ENCODE data around the gene CCL28. TPM values are rescaled to one million over a fixed set of nuclear protein-coding genes. Genes with fewer than 3 reads are reported as not detected.

The CCL28 gene
- total and polyA plus RNA-seq, 2 experiments from 2014 or later, result 5.7 to 7.1 TPM

- TF ChIP-seq, protein P1, sequence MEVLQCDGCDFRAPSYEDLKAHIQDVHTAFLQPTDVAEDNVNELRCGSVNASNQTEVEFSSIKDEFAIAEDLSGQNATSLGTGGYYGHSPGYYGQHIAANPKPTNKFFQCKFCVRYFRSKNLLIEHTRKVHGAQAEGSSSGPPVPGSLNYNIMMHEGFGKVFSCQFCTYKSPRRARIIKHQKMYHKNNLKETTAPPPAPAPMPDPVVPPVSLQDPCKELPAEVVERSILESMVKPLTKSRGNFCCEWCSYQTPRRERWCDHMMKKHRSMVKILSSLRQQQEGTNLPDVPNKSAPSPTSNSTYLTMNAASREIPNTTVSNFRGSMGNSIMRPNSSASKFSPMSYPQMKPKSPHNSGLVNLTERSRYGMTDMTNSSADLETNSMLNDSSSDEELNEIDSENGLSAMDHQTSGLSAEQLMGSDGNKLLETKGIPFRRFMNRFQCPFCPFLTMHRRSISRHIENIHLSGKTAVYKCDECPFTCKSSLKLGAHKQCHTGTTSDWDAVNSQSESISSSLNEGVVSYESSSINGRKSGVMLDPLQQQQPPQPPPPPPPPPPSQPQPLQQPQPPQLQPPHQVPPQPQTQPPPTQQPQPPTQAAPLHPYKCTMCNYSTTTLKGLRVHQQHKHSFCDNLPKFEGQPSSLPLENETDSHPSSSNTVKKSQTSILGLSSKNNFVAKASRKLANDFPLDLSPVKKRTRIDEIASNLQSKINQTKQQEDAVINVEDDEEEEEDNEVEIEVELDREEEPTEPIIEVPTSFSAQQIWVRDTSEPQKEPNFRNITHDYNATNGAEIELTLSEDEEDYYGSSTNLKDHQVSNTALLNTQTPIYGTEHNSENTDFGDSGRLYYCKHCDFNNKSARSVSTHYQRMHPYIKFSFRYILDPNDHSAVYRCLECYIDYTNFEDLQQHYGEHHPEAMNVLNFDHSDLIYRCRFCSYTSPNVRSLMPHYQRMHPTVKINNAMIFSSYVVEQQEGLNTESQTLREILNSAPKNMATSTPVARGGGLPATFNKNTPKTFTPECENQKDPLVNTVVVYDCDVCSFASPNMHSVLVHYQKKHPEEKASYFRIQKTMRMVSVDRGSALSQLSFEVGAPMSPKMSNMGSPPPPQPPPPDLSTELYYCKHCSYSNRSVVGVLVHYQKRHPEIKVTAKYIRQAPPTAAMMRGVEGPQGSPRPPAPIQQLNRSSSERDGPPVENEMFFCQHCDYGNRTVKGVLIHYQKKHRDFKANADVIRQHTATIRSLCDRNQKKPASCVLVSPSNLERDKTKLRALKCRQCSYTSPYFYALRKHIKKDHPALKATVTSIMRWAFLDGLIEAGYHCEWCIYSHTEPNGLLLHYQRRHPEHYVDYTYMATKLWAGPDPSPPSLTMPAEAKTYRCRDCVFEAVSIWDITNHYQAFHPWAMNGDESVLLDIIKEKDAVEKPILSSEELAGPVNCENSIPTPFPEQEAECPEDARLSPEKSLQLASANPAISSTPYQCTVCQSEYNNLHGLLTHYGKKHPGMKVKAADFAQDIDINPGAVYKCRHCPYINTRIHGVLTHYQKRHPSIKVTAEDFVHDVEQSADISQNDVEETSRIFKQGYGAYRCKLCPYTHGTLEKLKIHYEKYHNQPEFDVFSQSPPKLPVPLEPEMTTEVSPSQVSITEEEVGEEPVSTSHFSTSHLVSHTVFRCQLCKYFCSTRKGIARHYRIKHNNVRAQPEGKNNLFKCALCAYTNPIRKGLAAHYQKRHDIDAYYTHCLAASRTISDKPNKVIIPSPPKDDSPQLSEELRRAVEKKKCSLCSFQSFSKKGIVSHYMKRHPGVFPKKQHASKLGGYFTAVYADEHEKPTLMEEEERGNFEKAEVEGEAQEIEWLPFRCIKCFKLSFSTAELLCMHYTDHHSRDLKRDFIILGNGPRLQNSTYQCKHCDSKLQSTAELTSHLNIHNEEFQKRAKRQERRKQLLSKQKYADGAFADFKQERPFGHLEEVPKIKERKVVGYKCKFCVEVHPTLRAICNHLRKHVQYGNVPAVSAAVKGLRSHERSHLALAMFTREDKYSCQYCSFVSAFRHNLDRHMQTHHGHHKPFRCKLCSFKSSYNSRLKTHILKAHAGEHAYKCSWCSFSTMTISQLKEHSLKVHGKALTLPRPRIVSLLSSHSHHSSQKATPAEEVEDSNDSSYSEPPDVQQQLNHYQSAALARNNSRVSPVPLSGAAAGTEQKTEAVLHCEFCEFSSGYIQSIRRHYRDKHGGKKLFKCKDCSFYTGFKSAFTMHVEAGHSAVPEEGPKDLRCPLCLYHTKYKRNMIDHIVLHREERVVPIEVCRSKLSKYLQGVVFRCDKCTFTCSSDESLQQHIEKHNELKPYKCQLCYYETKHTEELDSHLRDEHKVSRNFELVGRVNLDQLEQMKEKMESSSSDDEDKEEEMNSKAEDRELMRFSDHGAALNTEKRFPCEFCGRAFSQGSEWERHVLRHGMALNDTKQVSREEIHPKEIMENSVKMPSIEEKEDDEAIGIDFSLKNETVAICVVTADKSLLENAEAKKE (CRISPR knock-in tag; IDR thresholded peaks at IDR 0.05), result no peak
Observed at GRCh38 chr5:43413966-43414365, 1.8 kb upstream of the CCL28 start (continued).

DNA sequence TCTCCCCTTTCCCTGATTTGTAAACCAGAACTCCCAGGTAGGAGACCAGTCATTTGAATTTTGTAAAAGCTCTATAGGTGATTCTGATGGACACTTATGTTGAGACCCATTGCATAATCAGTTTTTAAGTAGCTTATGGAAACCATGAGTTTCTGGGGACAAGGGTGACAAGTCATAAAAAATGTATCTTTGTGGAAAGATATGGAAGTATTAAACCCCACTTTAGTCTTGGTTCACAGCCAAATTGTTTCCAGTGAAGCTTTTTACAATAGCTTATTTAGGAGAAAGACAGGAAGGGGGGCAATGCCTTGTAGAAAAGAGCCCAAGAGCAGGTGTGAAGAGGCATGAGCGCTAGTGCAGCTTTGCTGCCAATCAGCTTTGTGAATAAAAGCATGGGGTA, 453 bp upstream of the CCL28 start:
- Mint-ChIP-seq H3K27me3 (ENCODE audit: insufficient read depth, low read depth, poor library complexity) (no peaks in the 10 kb centered on the region), H3K4me1 (peaks cover 5% of the 10 kb centered on the region; the same call in 2 of the 3 replicates), H3K36me3 (ENCODE audit: low read depth) (no peaks in the 10 kb centered on the region), H3K9me3 (peaks cover 2% of the 10 kb centered on the region; the same call in 1 of the 3 replicates), H3K4me3 (no peak overlapping the region), H3K27ac (no peak overlapping the region)
- no peak for ATAC-seq
- no peak for DNase-seq (ENCODE audit: low spot score)
- H3K9me2 ChIP-seq (ENCODE audit: insufficient read depth), result no peaks in the 10 kb centered on the region
- TF ChIP-seq STAT1 (IDR thresholded peaks at IDR 0.05; ENCODE audit: unreplicated experiment) (no peak), CREB1 (CRISPR knock-in tag; IDR thresholded peaks at IDR 0.05; ENCODE audit: low read depth) (no peak), CTCF (conservative IDR thresholded peaks at IDR 0.05; ENCODE audit: low read depth in 2 of 2) (no peak), ZNF114 (CRISPR knock-in tag; IDR thresholded peaks at IDR 0.05) (no peak), NANOG (IDR thresholded peaks at IDR 0.05; ENCODE audit: borderline replicate concordance) (no peak), EZH2 (IDR thresholded peaks at IDR 0.05; ENCODE audit: low read depth, unreplicated experiment) (no peak), ZNF331 (CRISPR knock-in tag; IDR thresholded peaks at IDR 0.05; ENCODE audit: low read depth) (no peak), EZH2phosphoT487 (IDR thresholded peaks at IDR 0.05; ENCODE audit: unreplicated experiment) (no peak)
- TF ChIP-seq, protein P2, sequence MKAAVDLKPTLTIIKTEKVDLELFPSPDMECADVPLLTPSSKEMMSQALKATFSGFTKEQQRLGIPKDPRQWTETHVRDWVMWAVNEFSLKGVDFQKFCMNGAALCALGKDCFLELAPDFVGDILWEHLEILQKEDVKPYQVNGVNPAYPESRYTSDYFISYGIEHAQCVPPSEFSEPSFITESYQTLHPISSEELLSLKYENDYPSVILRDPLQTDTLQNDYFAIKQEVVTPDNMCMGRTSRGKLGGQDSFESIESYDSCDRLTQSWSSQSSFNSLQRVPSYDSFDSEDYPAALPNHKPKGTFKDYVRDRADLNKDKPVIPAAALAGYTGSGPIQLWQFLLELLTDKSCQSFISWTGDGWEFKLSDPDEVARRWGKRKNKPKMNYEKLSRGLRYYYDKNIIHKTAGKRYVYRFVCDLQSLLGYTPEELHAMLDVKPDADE (IDR thresholded peaks at IDR 0.05), result no peak
- H3K27ac ChIP-seq (ENCODE audit: low read depth), result no peak overlapping the region
- H2AFZ ChIP-seq, result no peak overlapping the region
- H3F3A ChIP-seq (replicated peaks; ENCODE audit: low read depth), result no peaks in the 10 kb centered on the region
- H3K4me3 ChIP-seq, result no peak overlapping the region
- H3K79me2 ChIP-seq (replicated peaks; ENCODE audit: insufficient read depth), result no peaks in the 10 kb centered on the region
- H3K36me3 ChIP-seq (ENCODE audit: insufficient read depth), result no peaks in the 10 kb centered on the region
- H3K4me1 ChIP-seq (ENCODE audit: insufficient read depth), result no peaks in the 10 kb centered on the region; the same call in 1 of the 2 replicates
- H3K4me2 ChIP-seq, result no peak overlapping the region
- H4K20me1 ChIP-seq (replicated peaks; ENCODE audit: insufficient read depth), result no peaks in the 10 kb centered on the region
- no peaks in the 10 kb centered on the region for H3K27me3 ChIP-seq (ENCODE audit: insufficient read depth)
